Left hindlimb (tissue), 1 donor: ENCODE measurements around the gene LMO2.
"Not testable (repeated sequence)": the region's sequence is repeated elsewhere in the genome, so short reads cannot be mapped to it uniquely, and the experiment has no call there.

Experiments used
- DNase-seq: peaks from one replicate; pipeline ENCODE4 v3.0.0-alpha.2; 2018

Gene LMO2

GRCh38 chr11:33859306-33859705, 32.6 kb downstream of the LMO2 start:
- no peak for DNase-seq

GRCh38 chr11:33857933-33858371, 33.9 kb downstream of the LMO2 start:
- peak; percentile 75 for DNase-seq

GRCh38 chr11:33855500-33855899, 36.4 kb downstream of the LMO2 start:
- no peak for DNase-seq

GRCh38 chr11:33848717-33849390, 43.0 kb downstream of the LMO2 start:
- DNase-seq, result no peak

- no peak for DNase-seq
These were observed 44.6 kb downstream of the LMO2 start for GRCh38 chr11:33847251-33847650.

GRCh38 chr11:33844236-33844635, 47.6 kb downstream of the LMO2 start:
- no peak for DNase-seq

- DNase-seq, result no peak
These were observed 48.9 kb downstream of the LMO2 start for GRCh38 chr11:33843018-33843417.

- DNase-seq, result no peak
These were observed 49.5 kb downstream of the LMO2 start for GRCh38 chr11:33842236-33842915.

GRCh38 chr11:33838234-33838633, 53.6 kb downstream of the LMO2 start:
- DNase-seq, result not testable (repeated sequence)

- DNase-seq, result not testable (repeated sequence)
These were observed 54.5 kb downstream of the LMO2 start for GRCh38 chr11:33837334-33837733.

- DNase-seq, result no peak
These were observed 56.6 kb downstream of the LMO2 start for GRCh38 chr11:33835143-33835878.

- DNase-seq, result no peak
These were observed 59.2 kb downstream of the LMO2 start for GRCh38 chr11:33832676-33833075.

- DNase-seq, result no peak
These were observed 60.8 kb downstream of the LMO2 start for GRCh38 chr11:33830903-33831648.

GRCh38 chr11:33829430-33830141, 62.3 kb downstream of the LMO2 start:
- peak; percentile 76 for DNase-seq

- DNase-seq, result no peak
These were observed 63.1 kb downstream of the LMO2 start for GRCh38 chr11:33828604-33829429.

- no peak for DNase-seq
These were observed 64.7 kb downstream of the LMO2 start for GRCh38 chr11:33827206-33827605.

GRCh38 chr11:33825854-33826560, 65.9 kb downstream of the LMO2 start:
- no peak for DNase-seq

- DNase-seq, result not testable (repeated sequence)
These were observed 68.9 kb downstream of the LMO2 start for GRCh38 chr11:33822981-33823380.

- DNase-seq, result no peak
These were observed 72.4 kb downstream of the LMO2 start for GRCh38 chr11:33819278-33820035.
